CD14-positive monocyte (primary cell): ENCODE results near the gene BLOC1S1. TPM values are rescaled to one million over a fixed set of nuclear protein-coding genes. Genes with fewer than 3 reads are reported as not detected.

ENCODE experiments used
- DNase-seq, 3 donors: peaks; one replicate each; pipeline ENCODE4 v3.0.0-alpha.2; 2011 to 2022
- H2AFZ ChIP-seq: 2 replicates; pipeline ENCODE4 v1.6.0; 2012; ENCODE audit warnings: mild to moderate bottlenecking, low read depth, low read length, inconsistent platforms; ENCODE audit not compliant: insufficient read depth, poor library complexity, severe bottlenecking
- H3K27ac ChIP-seq, 2 donors: 1 replicate in 1 of 2; 2 replicates in 1 of 2; pipeline ENCODE4 v1.5.1; 2012 to 2013; ENCODE audit warnings: low read length in 2 of 2, control low read depth in 1 of 2, inconsistent platforms in 1 of 2, low read depth in 1 of 2, mild to moderate bottlenecking in 1 of 2
- H3K27me3 ChIP-seq, 2 donors: one replicate each; pipeline versions ENCODE4 v1.6.0 to v1.6.1; 2011 to 2013; ENCODE audit warnings: low read length in 2 of 2; ENCODE audit not compliant: control insufficient read depth in 2 of 2, insufficient read depth in 2 of 2
- H3K36me3 ChIP-seq, 2 donors: replicated peaks in 1 of 2; 1 replicate in 1 of 2; 2 replicates in 1 of 2; pipeline versions ENCODE4 v1.5.1 to v1.6.1; 2012 to 2013; ENCODE audit warnings: low read length in 2 of 2, control low read depth in 1 of 2, inconsistent platforms in 1 of 2, mild to moderate bottlenecking in 1 of 2; ENCODE audit not compliant: insufficient read depth in 2 of 2, control insufficient read depth in 1 of 2
- H3K4me1 ChIP-seq, 2 donors: 1 replicate in 1 of 2; 2 replicates in 1 of 2; pipeline versions ENCODE4 v1.5.1 to v1.6.1; 2012 to 2013; ENCODE audit warnings: low read length in 2 of 2, control low read depth in 1 of 2, inconsistent platforms in 1 of 2, mild to moderate bottlenecking in 1 of 2, moderate library complexity in 1 of 2; ENCODE audit not compliant: insufficient read depth in 2 of 2, control insufficient read depth in 1 of 2
- H3K4me2 ChIP-seq: replicated peaks from 2 replicates; pipeline ENCODE3; 2012; ENCODE audit warnings: low read length, moderate library complexity, mild to moderate bottlenecking; ENCODE audit not compliant: poor library complexity, severe bottlenecking; ENCODE audit errors: extremely low read depth
- H3K4me3 ChIP-seq, 3 experiments: fragments of 200-600 bp in 1 of 3; sonication (generic) in 1 of 3; replicated peaks in 1 of 3; 1 replicate in 2 of 3; 2 replicates in 1 of 3; pipeline ENCODE4 v1.5.1; 2011 to 2013; ENCODE audit warnings: low read length in 3 of 3, mild to moderate bottlenecking in 3 of 3, control low read depth in 2 of 3, low read depth in 2 of 3, inconsistent platforms in 1 of 3, moderate library complexity in 1 of 3
- H3K79me2 ChIP-seq: 2 replicates; pipeline ENCODE4 v1.6.0; 2012; ENCODE audit warnings: mild to moderate bottlenecking, control low read depth, inconsistent platforms, low read length, moderate library complexity; ENCODE audit not compliant: insufficient read depth
- H3K9ac ChIP-seq: 2 replicates; pipeline ENCODE4 v1.6.0; 2017; ENCODE audit warnings: low read length, mild to moderate bottlenecking; ENCODE audit not compliant: insufficient read depth, poor library complexity, severe bottlenecking
- H3K9me3 ChIP-seq, 2 donors: replicated peaks in 1 of 2; 1 replicate in 1 of 2; 2 replicates in 1 of 2; pipeline versions ENCODE4 v1.5.1 to v1.6.1; 2012 to 2013; ENCODE audit warnings: low read length in 2 of 2, control low read depth in 1 of 2; ENCODE audit not compliant: control insufficient read depth in 1 of 2, insufficient read depth in 1 of 2
- H4K20me1 ChIP-seq: 2 replicates; pipeline ENCODE4 v1.6.0; 2012; ENCODE audit warnings: mild to moderate bottlenecking, low read length, control low read depth, moderate library complexity; ENCODE audit not compliant: insufficient read depth
- H3K27ac Mint-ChIP-seq, 7 donors: one replicate each; pipeline ENCODE4 v1.8.0; 2020; ENCODE audit warnings: mild to moderate bottlenecking in 7 of 7, mixed read lengths in 7 of 7, moderate library complexity in 6 of 7, inconsistent platforms in 2 of 7
- H3K27me3 Mint-ChIP-seq, 3 donors: one replicate each; pipeline ENCODE4 v1.8.0; 2021 to 2022; ENCODE audit warnings: low read depth in 3 of 3, mild to moderate bottlenecking in 3 of 3, mixed read lengths in 3 of 3, moderate library complexity in 3 of 3, inconsistent platforms in 1 of 3
- H3K36me3 Mint-ChIP-seq, 2 donors: one replicate each; pipeline ENCODE4 v1.8.0; 2020; ENCODE audit warnings: mixed read lengths in 2 of 2, inconsistent platforms in 1 of 2, mild to moderate bottlenecking in 1 of 2
- H3K4me1 Mint-ChIP-seq: one replicate; pipeline ENCODE4 v1.8.0; 2020; ENCODE audit warnings: mild to moderate bottlenecking, mixed read lengths
- H3K4me3 Mint-ChIP-seq, 2 donors: one replicate each; pipeline ENCODE4 v1.8.0; 2020; ENCODE audit warnings: mild to moderate bottlenecking in 2 of 2, mixed read lengths in 2 of 2, moderate library complexity in 1 of 2
- H3K9me3 Mint-ChIP-seq, 7 donors: one replicate each; pipeline ENCODE4 v1.8.0; 2020 to 2022; ENCODE audit warnings: mixed read lengths in 7 of 7, mild to moderate bottlenecking in 6 of 7, moderate library complexity in 6 of 7, inconsistent platforms in 2 of 7
- WGBS: methylation state at CpG from one replicate; pipeline ENCODE4 v1.1.5; 2013; ENCODE audit warnings: missing lambda C conversion rate; ENCODE audit not compliant: insufficient coverage; 5-methylcytosine and 5-hydroxymethylcytosine counted together
- intact Hi-C, 2 donors: fragments of 100-400 bp; cut with micrococcal nuclease; formaldehyde crosslinking; loops; one replicate each; pipeline versions ENCODE4 v1.15.0 to v1.15.1; 2023
- polyA plus RNA-seq, 3 donors: library from polyadenylated mRNA; depleted of rRNA in 1 of 3; unstranded in 2 of 3; stranded (reverse) in 1 of 3; fragments of 300-500 nt in 2 of 3; fragments of >200 nt in 1 of 3; fragmentation: Illumina TruSeq in 2 of 3; gene quantifications; 1 replicate in 2 of 3; 2 replicates in 1 of 3; pipeline ENCODE4 v1.2.3, GENCODE V29; 2012 to 2021
- TF ChIP-seq, protein P1 (sequence below): fragments of 200-600 bp; IDR thresholded peaks from one replicate; pipeline ENCODE4 v1.8.0; 2022; ENCODE audit warnings: antibody characterized with exemption, mild to moderate bottlenecking

BLOC1S1 gene
- polyA plus RNA-seq, 3 donors, result 222 to 358 (median 223) TPM

DNA sequence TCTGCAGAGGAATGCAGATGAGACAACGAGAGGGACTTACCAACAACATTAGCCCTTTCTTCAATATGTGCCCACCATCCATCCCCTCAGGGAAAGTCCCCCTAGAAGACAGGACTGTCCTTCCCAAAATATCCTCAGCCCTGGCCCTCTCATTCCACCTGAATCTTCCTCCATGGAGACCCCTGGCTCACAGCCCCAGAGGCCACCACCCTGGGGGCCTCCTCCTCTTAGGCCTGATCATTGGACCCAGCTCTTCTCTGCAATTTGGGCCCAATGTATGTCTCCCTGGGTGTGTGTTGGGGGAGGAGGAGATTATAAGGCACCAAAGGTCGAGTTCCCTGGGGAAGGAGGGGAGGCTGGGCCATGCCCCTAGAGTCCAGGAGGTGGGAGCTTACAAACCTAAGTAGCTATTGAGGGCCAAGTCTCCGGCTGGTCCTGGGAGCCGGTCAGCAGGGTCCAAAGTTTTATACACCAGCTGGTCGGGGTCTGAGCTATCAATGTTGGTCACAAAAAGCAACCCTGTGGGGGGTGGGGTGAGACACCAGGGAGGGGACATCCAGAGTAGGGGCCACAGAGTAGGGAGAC is 16.3 kb upstream of the BLOC1S1 start:
- no peak overlapping the region for H3K9ac ChIP-seq
- Mint-ChIP-seq H3K36me3 (peaks cover 3% of the 10 kb centered on the region in 2 donors), H3K9me3 (peaks cover 0 to 3% (median 0%) of the 10 kb centered on the region in 7 donors), H3K4me1 (peaks cover 10% of the 10 kb centered on the region), H3K27me3 (peaks cover 8 to 13% (median 10%) of the 10 kb centered on the region in 3 donors), H3K4me3 (no peak overlapping the region), H3K27ac (no peak overlapping the region)
- no peaks in the 10 kb centered on the region for H3K9me3 ChIP-seq
- no peak for DNase-seq
- TF ChIP-seq, protein P1, sequence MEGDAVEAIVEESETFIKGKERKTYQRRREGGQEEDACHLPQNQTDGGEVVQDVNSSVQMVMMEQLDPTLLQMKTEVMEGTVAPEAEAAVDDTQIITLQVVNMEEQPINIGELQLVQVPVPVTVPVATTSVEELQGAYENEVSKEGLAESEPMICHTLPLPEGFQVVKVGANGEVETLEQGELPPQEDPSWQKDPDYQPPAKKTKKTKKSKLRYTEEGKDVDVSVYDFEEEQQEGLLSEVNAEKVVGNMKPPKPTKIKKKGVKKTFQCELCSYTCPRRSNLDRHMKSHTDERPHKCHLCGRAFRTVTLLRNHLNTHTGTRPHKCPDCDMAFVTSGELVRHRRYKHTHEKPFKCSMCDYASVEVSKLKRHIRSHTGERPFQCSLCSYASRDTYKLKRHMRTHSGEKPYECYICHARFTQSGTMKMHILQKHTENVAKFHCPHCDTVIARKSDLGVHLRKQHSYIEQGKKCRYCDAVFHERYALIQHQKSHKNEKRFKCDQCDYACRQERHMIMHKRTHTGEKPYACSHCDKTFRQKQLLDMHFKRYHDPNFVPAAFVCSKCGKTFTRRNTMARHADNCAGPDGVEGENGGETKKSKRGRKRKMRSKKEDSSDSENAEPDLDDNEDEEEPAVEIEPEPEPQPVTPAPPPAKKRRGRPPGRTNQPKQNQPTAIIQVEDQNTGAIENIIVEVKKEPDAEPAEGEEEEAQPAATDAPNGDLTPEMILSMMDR, result no peak
- no peaks in the 10 kb centered on the region for H4K20me1 ChIP-seq
- intact Hi-C loops, result no loop called here
- 89% methylated on average over 4 of the region's 5 CpGs for WGBS
- H2AFZ ChIP-seq, result no peak overlapping the region
- no peaks in the 10 kb centered on the region for H3K27me3 ChIP-seq
- H3K4me3 ChIP-seq, result no peak overlapping the region
- H3K4me2 ChIP-seq, result no peak overlapping the region
- H3K79me2 ChIP-seq, result no peaks in the 10 kb centered on the region
- no peaks in the 10 kb centered on the region for H3K36me3 ChIP-seq
- H3K27ac ChIP-seq, result no peak overlapping the region
- H3K4me1 ChIP-seq, result peaks cover 0 to 3% of the 10 kb centered on the region in 2 donors

DNA sequence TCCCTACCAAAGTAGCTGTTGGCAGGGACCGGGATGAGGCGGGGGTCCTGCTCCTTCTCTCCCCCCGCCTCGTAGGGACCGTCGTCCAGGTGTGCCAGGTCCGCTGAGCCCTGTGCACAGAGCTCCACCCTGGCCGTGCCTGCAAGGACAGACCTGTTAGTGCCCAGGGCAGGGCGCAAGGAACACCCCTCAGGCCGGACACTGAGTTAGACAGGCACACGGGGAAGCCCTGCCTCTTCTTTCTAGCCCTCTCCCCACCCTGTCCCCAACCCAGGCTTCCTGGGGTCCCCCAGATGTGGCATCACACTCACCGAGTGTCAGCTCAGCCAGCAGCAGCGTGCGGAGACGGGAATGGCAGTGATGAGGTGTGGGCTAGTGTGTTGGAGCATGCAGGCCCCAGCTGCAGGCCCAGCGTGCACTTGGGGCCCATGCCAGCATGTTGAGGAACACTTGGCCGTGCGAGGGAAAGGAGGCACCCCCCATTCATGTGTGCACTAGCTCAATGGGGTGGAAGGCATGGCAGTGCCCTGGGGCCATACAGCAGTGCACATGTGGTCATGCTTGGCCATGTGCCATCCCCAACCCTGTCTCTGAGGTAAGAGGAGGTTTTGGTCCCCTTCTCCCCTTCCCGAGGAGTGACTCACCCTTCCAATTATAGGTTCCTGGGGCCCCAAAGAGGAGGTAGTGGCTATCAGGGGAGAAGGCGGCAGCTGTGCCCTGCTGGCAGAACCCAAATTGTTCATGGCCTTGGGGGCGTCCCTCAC is 15.4 kb upstream of the BLOC1S1 start:
- H3K36me3 ChIP-seq, result no peaks in the 10 kb centered on the region
- WGBS, result 88% methylated on average over 17 of the region's 21 CpGs
- H3K27me3 Mint-ChIP-seq, result peaks cover 10 to 21% (median 14%) of the 10 kb centered on the region in 3 donors
- no peaks in the 10 kb centered on the region for H3K27me3 ChIP-seq
- no peak overlapping the region for H3K4me3 ChIP-seq
- H3K4me2 ChIP-seq, result no peak overlapping the region
- peaks cover 3% of the 10 kb centered on the region in 2 donors for H3K36me3 Mint-ChIP-seq
- H3K27ac ChIP-seq, result no peak overlapping the region
- peaks cover 0 to 3% of the 10 kb centered on the region in 2 donors for H3K4me1 ChIP-seq
- H4K20me1 ChIP-seq, result no peaks in the 10 kb centered on the region
- no peaks in the 10 kb centered on the region for H3K79me2 ChIP-seq
- TF ChIP-seq, protein P1, result no peak
- H3K4me3 Mint-ChIP-seq, result no peak overlapping the region
- H2AFZ ChIP-seq, result no peak overlapping the region
- no peak overlapping the region for H3K27ac Mint-ChIP-seq
- H3K9me3 Mint-ChIP-seq, result peaks cover 0 to 3% (median 0%) of the 10 kb centered on the region in 7 donors
- no peaks in the 10 kb centered on the region for H3K9me3 ChIP-seq
- H3K4me1 Mint-ChIP-seq, result peaks cover 10% of the 10 kb centered on the region
- H3K9ac ChIP-seq, result no peak overlapping the region
- intact Hi-C loops, result no loop called here
- no peak for DNase-seq
